Left lung (tissue), 10 donors: ENCODE results near the gene PSMC6. TPM values are rescaled to one million over a fixed set of nuclear protein-coding genes. Genes with fewer than 3 reads are reported as not detected.

Experiments
- ATAC-seq: fragments of 200-7000 bp; cut with Tn5 transposase; one replicate; pipeline ENCODE4 v1.9.1; 2020; ENCODE audit warnings: moderate library complexity
- DNase-seq, 4 donors: peaks; one replicate each; pipeline ENCODE4 v3.0.0-alpha.2; 2013 to 2020
- H3K27ac ChIP-seq, 2 donors: fragments of 200-600 bp; sonication (generic) in 1 of 2; one replicate each; pipeline versions ENCODE4 v1.5.0 to v1.8.0; 2020 to 2021
- H3K27me3 ChIP-seq, 2 donors: fragments of 200-600 bp; sonication (generic) in 1 of 2; one replicate each; pipeline versions ENCODE4 v1.5.0 to v1.8.0; 2020 to 2021
- H3K36me3 ChIP-seq, 2 donors: fragments of 200-600 bp; sonication (generic) in 1 of 2; one replicate each; pipeline versions ENCODE4 v1.5.0 to v1.8.0; 2020 to 2021
- H3K4me1 ChIP-seq, 2 donors: fragments of 200-600 bp; one replicate each; pipeline ENCODE4 v1.8.0; 2021
- H3K4me3 ChIP-seq, 2 donors: fragments of 200-600 bp; sonication (generic) in 1 of 2; one replicate each; pipeline versions ENCODE4 v1.5.0 to v1.8.0; 2020 to 2021; ENCODE audit warnings: mild to moderate bottlenecking in 1 of 2
- H3K9me3 ChIP-seq, 2 donors: fragments of 200-600 bp; sonication (generic) in 1 of 2; one replicate each; pipeline versions ENCODE4 v1.5.0 to v1.8.0; 2020 to 2021
- CTCF ChIP-seq, 2 donors: fragments of 200-600 bp; sonication (generic) in 1 of 2; IDR thresholded peaks; one replicate each; pipeline versions ENCODE4 v1.5.0 to v1.8.0; 2021; ENCODE audit warnings: antibody characterized with exemption in 2 of 2
- intact Hi-C, 2 donors: fragments of 100-400 bp; cut with DNase I; formaldehyde crosslinking; loops; one replicate each; pipeline versions ENCODE4 v1.11.2 to v1.14.2; 2022
- polyA plus RNA-seq, 6 donors: library from polyadenylated mRNA; unstranded; fragments of 120-200 nt; gene quantifications; one replicate each; pipeline ENCODE4 v1.2.1, GENCODE V29; 2013; ENCODE audit not compliant: insufficient read length in 6 of 6
- total RNA-seq, 2 donors: library from RNA; stranded (reverse); fragmentation: NEBNext Ultra II Directional; extraction: Animal tissue kit (Norgen Biotek cat#: 25700); gene quantifications; one replicate each; pipeline ENCODE4 v1.2.1, GENCODE V29; 2021
- donor health status: DM: no; HTN: yes; CAD: no.
- donor health status: DM: no; HTN: no; CAD: no.

Gene PSMC6
- total and polyA plus RNA-seq, 8 donors: 68.5 to 188 (median 156) TPM

- Histone ChIP-seq H3K4me3 (no peak overlapping the region), H3K27ac (no peak overlapping the region), H3K4me1 (peaks cover 9 to 47% of the 10 kb centered on the region in 2 donors), H3K27me3 (no peaks in the 10 kb centered on the region), H3K36me3 (no peaks in the 10 kb centered on the region), H3K9me3 (no peaks in the 10 kb centered on the region)
- TF ChIP-seq CTCF (IDR thresholded peaks at IDR 0.05): no peak
- ATAC-seq: no peak
- DNase-seq: no peak
- intact Hi-C loops: no loop called here
These were observed 15.8 kb upstream of the PSMC6 start for GRCh38 chr14:52690983-52691760.

- DNase-seq: no peak
- ATAC-seq: no peak
- no peak overlapping the region for H3K4me3 ChIP-seq
- no peak for TF ChIP-seq CTCF (IDR thresholded peaks at IDR 0.05)
- intact Hi-C loops: no loop called here
- peak overlapping the region in 1 of 2 donors; percentile 51 for H3K27ac ChIP-seq
- H3K36me3 ChIP-seq: no peaks in the 10 kb centered on the region
- peaks cover 9 to 59% of the 10 kb centered on the region in 2 donors for H3K4me1 ChIP-seq
- H3K9me3 ChIP-seq: no peaks in the 10 kb centered on the region
- no peaks in the 10 kb centered on the region for H3K27me3 ChIP-seq
These were observed 14.6 kb upstream of the PSMC6 start for GRCh38 chr14:52692248-52692962.

- Histone ChIP-seq H3K9me3 (no peaks in the 10 kb centered on the region), H3K27ac (no peak overlapping the region), H3K36me3 (no peaks in the 10 kb centered on the region), H3K27me3 (no peaks in the 10 kb centered on the region), H3K4me1 (peaks cover 9 to 63% of the 10 kb centered on the region in 2 donors), H3K4me3 (no peak overlapping the region)
- intact Hi-C loops: no loop called here
- DNase-seq (no peak), ATAC-seq (no peak)
- no peak for TF ChIP-seq CTCF (IDR thresholded peaks at IDR 0.05)
These were observed 14.0 kb upstream of the PSMC6 start for GRCh38 chr14:52693036-52693435.

- DNase-seq: no peak
- ATAC-seq: no peak
- H3K4me1 ChIP-seq: peaks cover 9 to 59% of the 10 kb centered on the region in 2 donors
- H3K9me3 ChIP-seq: no peaks in the 10 kb centered on the region
- H3K36me3 ChIP-seq: no peaks in the 10 kb centered on the region
- intact Hi-C loops: no loop called here
- peak overlapping the region in 1 of 2 donors; percentile 92 for H3K4me3 ChIP-seq
- peak overlapping the region in 1 of 2 donors; percentile 99 for H3K27ac ChIP-seq
- no peak for TF ChIP-seq CTCF (IDR thresholded peaks at IDR 0.05)
- H3K27me3 ChIP-seq: no peaks in the 10 kb centered on the region
These were observed 13.5 kb upstream of the PSMC6 start for GRCh38 chr14:52693532-52693931.

- ATAC-seq (peak; percentile 46), DNase-seq (peak; percentile 37 to 85 (median 40))
- intact Hi-C loops: no loop called here
- peak overlapping the region; percentile 92 to 93 for H3K4me3 ChIP-seq
- H3K4me1 ChIP-seq: peaks cover 9 to 59% of the 10 kb centered on the region in 2 donors
- H3K36me3 ChIP-seq: no peaks in the 10 kb centered on the region
- no peaks in the 10 kb centered on the region for H3K9me3 ChIP-seq
- peak overlapping the region; percentile 98 to 99 for H3K27ac ChIP-seq
- no peak for TF ChIP-seq CTCF (IDR thresholded peaks at IDR 0.05)
- no peaks in the 10 kb centered on the region for H3K27me3 ChIP-seq
These were observed 12.1 kb upstream of the PSMC6 start for GRCh38 chr14:52694761-52695480.
